A549 (cell line): ENCODE data around the gene AMPH. TPM values are rescaled to one million over a fixed set of nuclear protein-coding genes. Genes with fewer than 3 reads are reported as not detected.

Experiments used
- ATAC-seq, 2 experiments: fragments of 200-7000 bp in 1 of 2; fragments of >200 bp in 1 of 2; cut with Nextera tagmentation in 1 of 2; cut with Tn5 transposase in 1 of 2; 3 replicates each; pipeline versions ENCODE4 v1.8.0 to v1.9.1; 2018 to 2020; ENCODE audit warnings: mild to moderate bottlenecking in 1 of 2, moderate library complexity in 1 of 2
- CTCF ChIA-PET: fragments of 300-600 bp; sonication (Branson Sonifier 250); formaldehyde crosslinking; extraction: SDS; loops from one replicate; lab custom pipeline; 2021; ENCODE audit warnings: antibody characterized with exemption, inconsistent platforms; lab: Yijun Ruan, JAX
- POLR2A ChIA-PET: fragments of 350-600 bp; formaldehyde crosslinking; extraction: SDS; loops from one replicate; lab custom pipeline; 2021; ENCODE audit warnings: antibody characterized with exemption, inconsistent platforms; lab: Yijun Ruan, JAX
- DNase-seq, 2 experiments: peaks; one replicate each; pipeline versions ENCODE4 v3.0.0 to v3.0.0-alpha.2; 2011 to 2016; ENCODE audit warnings: low read depth in 1 of 2, low spot score in 1 of 2
- FAIRE-seq: peaks from 2 replicates; lab custom pipeline; 2011; peaks lifted over from hg19 to GRCh38; lab: Jason Lieb, UNC
- H3K27ac ChIP-seq, 2 experiments: fragments of >200 bp; sonication (Bioruptor Twin); formaldehyde crosslinking; 3 replicates each; pipeline ENCODE4 v1.5.1; 2016 to 2017
- H3K4me1 ChIP-seq: fragments of >200 bp; sonication (Bioruptor Twin); formaldehyde crosslinking; 3 replicates; pipeline ENCODE4 v1.6.1; 2016
- H3K4me2 ChIP-seq: fragments of >200 bp; sonication (Bioruptor Twin); formaldehyde crosslinking; 3 replicates; pipeline ENCODE4 v1.6.1; 2016
- H3K4me3 ChIP-seq: fragments of >200 bp; sonication (Bioruptor Twin); formaldehyde crosslinking; 3 replicates; pipeline ENCODE4 v1.5.1; 2016
- H3K9me3 ChIP-seq: fragments of >200 bp; sonication (Bioruptor Twin); formaldehyde crosslinking; 3 replicates; pipeline ENCODE4 v1.6.1; 2016
- BCL3 ChIP-seq: fragments of >200 bp; sonication (Bioruptor Twin); formaldehyde crosslinking; IDR thresholded peaks from 3 replicates; pipeline ENCODE4 v1.6.1; 2016
- CHD2 ChIP-seq: fragments of 150-350 bp; IDR thresholded peaks from 2 replicates; pipeline ENCODE4 v1.6.1; 2014; ENCODE audit warnings: low read length; ENCODE audit not compliant: partially characterized antibody
- EHMT2 ChIP-seq: fragments of 200-600 bp; sonication (generic); IDR thresholded peaks from 2 replicates; pipeline ENCODE4 v1.6.1; 2016; ENCODE audit warnings: antibody characterized with exemption, low read depth, mild to moderate bottlenecking, moderate library complexity
- FOSB ChIP-seq: fragments of 250-450 bp; sonication (Bioruptor Pico); IDR thresholded peaks from 2 replicates; pipeline ENCODE4 v1.5.0; 2020; ENCODE audit warnings: mild to moderate bottlenecking, moderate library complexity
- FOSL2 ChIP-seq, 2 experiments: fragments of 450-650 bp in 1 of 2; fragments of >200 bp in 1 of 2; sonication (Bioruptor Twin) in 1 of 2; formaldehyde crosslinking; IDR thresholded peaks; 2 replicates each; pipeline versions ENCODE4 v1.5.0 to v1.6.1; 2016 to 2020; ENCODE audit warnings: mild to moderate bottlenecking in 1 of 2, moderate library complexity in 1 of 2
- GATA3 ChIP-seq: IDR thresholded peaks from 2 replicates; pipeline ENCODE4 v1.6.1; 2012; ENCODE audit warnings: borderline replicate concordance
- HDAC2 ChIP-seq: fragments of 200-600 bp; sonication (generic); IDR thresholded peaks from 2 replicates; pipeline ENCODE4 v1.6.1; 2016
- HES2 ChIP-seq: fragments of >200 bp; sonication (Bioruptor Twin); formaldehyde crosslinking; IDR thresholded peaks from 2 replicates; pipeline ENCODE4 v1.6.1; 2016
- HEYL ChIP-seq: fragments of 250-450 bp; sonication (Bioruptor Pico); IDR thresholded peaks from 2 replicates; pipeline ENCODE4 v1.8.0; 2021; ENCODE audit warnings: mild to moderate bottlenecking, moderate library complexity
- HOXA7 ChIP-seq: fragments of 250-450 bp; sonication (Bioruptor Pico); IDR thresholded peaks from 2 replicates; pipeline ENCODE4 v1.5.0; 2020; ENCODE audit warnings: mild to moderate bottlenecking, moderate library complexity
- JUN ChIP-seq, 2 experiments: fragments of >200 bp; sonication (Bioruptor Twin); formaldehyde crosslinking; IDR thresholded peaks; 2 replicates in 1 of 2; 3 replicates in 1 of 2; pipeline ENCODE4 v1.6.1; 2016 to 2017
- KDM1A ChIP-seq: fragments of 200-600 bp; sonication (generic); IDR thresholded peaks from 2 replicates; pipeline ENCODE4 v1.6.1; 2016; ENCODE audit warnings: low read depth, mild to moderate bottlenecking
- KDM5A ChIP-seq: fragments of 200-600 bp; sonication (generic); IDR thresholded peaks from 2 replicates; pipeline ENCODE4 v1.6.1; 2016; ENCODE audit warnings: antibody characterized with exemption, mild to moderate bottlenecking
- NPAS2 ChIP-seq: fragments of 250-450 bp; sonication (Bioruptor Pico); IDR thresholded peaks from 2 replicates; pipeline ENCODE4 v1.8.0; 2022; ENCODE audit warnings: mild to moderate bottlenecking, moderate library complexity, borderline replicate concordance
- POLR2A ChIP-seq: IDR thresholded peaks from 2 replicates; pipeline ENCODE4 v1.6.1; 2012; ENCODE audit warnings: mild to moderate bottlenecking, low read length
- POLR2AphosphoS2 ChIP-seq: conservative IDR thresholded peaks from 2 replicates; pipeline ENCODE4 v1.6.1; 2012; ENCODE audit warnings: low read length, improper control_type of control experiment, inconsistent platforms
- RAD21 ChIP-seq, 2 experiments: fragments of >200 bp in 1 of 2; sonication (Bioruptor Twin) in 1 of 2; formaldehyde crosslinking in 1 of 2; IDR thresholded peaks in 1 of 2; conservative IDR thresholded peaks in 1 of 2; 2 replicates in 1 of 2; 3 replicates in 1 of 2; pipeline ENCODE4 v1.6.1; 2012 to 2018; ENCODE audit warnings: inconsistent platforms in 1 of 2
- SMC3 ChIP-seq: fragments of >200 bp; sonication (Bioruptor Twin); formaldehyde crosslinking; IDR thresholded peaks from 3 replicates; pipeline ENCODE4 v1.6.1; 2018; ENCODE audit warnings: inconsistent platforms
- TP53 ChIP-seq: fragments of 250-450 bp; sonication (Bioruptor Pico); IDR thresholded peaks from 2 replicates; pipeline ENCODE4 v1.5.0; 2021; ENCODE audit warnings: mild to moderate bottlenecking, moderate library complexity
- ZSCAN20 ChIP-seq: fragments of 250-450 bp; sonication (Bioruptor Pico); IDR thresholded peaks from 2 replicates; pipeline ENCODE4 v1.8.0; 2022; ENCODE audit warnings: mild to moderate bottlenecking, moderate library complexity
- WGBS: methylation state at CpG from one replicate; pipeline ENCODE4 v1.1.6; 2017; ENCODE audit errors: missing lambda C conversion rate; 5-methylcytosine and 5-hydroxymethylcytosine counted together
- polyA plus RNA-seq, 4 experiments: library from polyadenylated mRNA; depleted of rRNA in 3 of 4; stranded (reverse); fragments of >200 nt; fragmentation: RNase III in 1 of 4; extraction: RNeasy Plus Mini Kit Qiagen cat#74134 plus additional on column Dnase treatment in 1 of 4; gene quantifications; 2 replicates in 3 of 4; 3 replicates in 1 of 4; pipeline ENCODE4 v1.2.3, GENCODE V29; 2011 to 2017

AMPH gene
- polyA plus RNA-seq, 2 of the 4 experiments (the other 2 are of a cell fraction): 0.26 TPM; not detected in 1

- ATAC-seq: peak in 1 of 2 experiments; percentile 41; a peak in 2 of 6 replicates
- DNase-seq: peak in 1 of 2 experiments; percentile 6
Observed at GRCh38 chr7:38492010-38492409, 139.2 kb downstream of the AMPH start.

GRCh38 chr7:38482521-38482920 lies 148.7 kb downstream of the AMPH start:
- no peak for TF ChIP-seq BCL3
- no peak for TF ChIP-seq SMC3
- TF ChIP-seq EHMT2: no peak
- TF ChIP-seq GATA3: no peak
- no peak for TF ChIP-seq HEYL (CRISPR knock-in tag)
- ChIA-PET POLR2A (no interaction called here), CTCF (interaction anchor here (1.8 kb wide), 1 partner anchor 10 kb away, joined by 8 read pairs; no protein-coding TSS in a partner anchor)
- H3K9me3 ChIP-seq: no peaks in the 10 kb centered on the region
- WGBS: 6% methylated on average over 1 of the region's 1 CpG
- no peak for DNase-seq
- H3K27ac ChIP-seq: no peak overlapping the region
- H3K4me3 ChIP-seq: no peak overlapping the region
- FAIRE-seq: no peak
- no peaks in the 10 kb centered on the region for H3K4me1 ChIP-seq
- H3K4me2 ChIP-seq: no peak overlapping the region
- no peak for ATAC-seq

More at GRCh38 chr7:38492010-38492409, 139.2 kb downstream of the AMPH start:
- H3K4me2 ChIP-seq: no peak overlapping the region
- no peak overlapping the region for H3K27ac ChIP-seq
- ChIA-PET CTCF (no interaction called here), POLR2A (no interaction called here)
- WGBS: 0% methylated on average over 2 of the region's 2 CpGs
- TF ChIP-seq CHD2 (no peak), FOSB (CRISPR knock-in tag) (no peak), ZSCAN20 (CRISPR knock-in tag) (no peak), TP53 (CRISPR knock-in tag) (no peak), KDM1A (no peak)
- no peaks in the 10 kb centered on the region for H3K9me3 ChIP-seq
- no peak for FAIRE-seq
- H3K4me1 ChIP-seq: no peaks in the 10 kb centered on the region
- H3K4me3 ChIP-seq: no peak overlapping the region

- DNase-seq: no peak
- ChIA-PET CTCF (interaction anchor here (0.7 to 1.8 kb wide), 2 partner anchors 9 to 70 kb away, joined by 4 to 8 read pairs; no protein-coding TSS in a partner anchor), POLR2A (no interaction called here)
- H3K4me1 ChIP-seq: no peaks in the 10 kb centered on the region
- H3K27ac ChIP-seq: no peak overlapping the region
- no peak for FAIRE-seq
- no peak overlapping the region for H3K4me2 ChIP-seq
- H3K4me3 ChIP-seq: no peak overlapping the region
- ATAC-seq: no peak
- no peak for TF ChIP-seq HOXA7
- TF ChIP-seq FOSB (CRISPR knock-in tag): no peak
- TF ChIP-seq JUN (IDR thresholded peaks at IDR 0.05): no peak
- 7% methylated on average over 2 of the region's 2 CpGs for WGBS
- H3K9me3 ChIP-seq: no peaks in the 10 kb centered on the region
Observed at GRCh38 chr7:38481401-38481800, 149.8 kb downstream of the AMPH start.

- Histone ChIP-seq H3K9me3 (no peaks in the 10 kb centered on the region), H3K4me2 (no peak overlapping the region)
- no peak for FAIRE-seq
- under 1% methylated on average over 3 of the region's 3 CpGs for WGBS
- no peak for ATAC-seq
- CTCF ChIA-PET: no interaction called here
- TF ChIP-seq NPAS2 (CRISPR knock-in tag) (no peak), FOSL2 (IDR thresholded peaks at IDR 0.05) (no peak), FOSL2 (CRISPR knock-in tag; IDR thresholded peaks at IDR 0.05) (peak; percentile 28; the same call in 1 of the 2 replicates)
- TF ChIP-seq, all 56 proteins: peak for 1
- DNase-seq: peak in 1 of 2 experiments; percentile 2
- POLR2A ChIA-PET: no interaction called here
- H3K4me3 ChIP-seq: no peak overlapping the region
- H3K27ac ChIP-seq: no peak overlapping the region
- H3K4me1 ChIP-seq: no peaks in the 10 kb centered on the region
Observed at GRCh38 chr7:38478404-38478803, 152.8 kb downstream of the AMPH start.

GRCh38 chr7:38477333-38477732 lies 153.8 kb downstream of the AMPH start:
- CTCF ChIA-PET: no interaction called here
- TF ChIP-seq POLR2AphosphoS2 (no peak), HDAC2 (no peak), KDM5A (no peak), CHD2 (no peak), HES2 (no peak), POLR2A (no peak), RAD21 (conservative IDR thresholded peaks at IDR 0.05 in 1 of 2, IDR thresholded peaks at IDR 0.05 in 1 of 2) (no peak)

More at GRCh38 chr7:38477333-38477732, 153.8 kb downstream of the AMPH start:
- Histone ChIP-seq H3K9me3 (no peaks in the 10 kb centered on the region), H3K4me3 (no peak overlapping the region), H3K4me1 (no peaks in the 10 kb centered on the region), H3K27ac (no peak overlapping the region), H3K4me2 (no peak overlapping the region)
- no peak for DNase-seq
- POLR2A ChIA-PET: no interaction called here
- no peak for FAIRE-seq
- WGBS: 82% methylated on average over 1 of the region's 1 CpG
- no peak for ATAC-seq
